A673 (cell line): ENCODE measurements around the gene TMEM109. TPM values are rescaled to one million over a fixed set of nuclear protein-coding genes. Genes with fewer than 3 reads are reported as not detected.

Source experiments
- BruUV-seq: library from RNA; stranded (reverse); fragments of 400-500 nt; replicated peaks from 2 replicates; lab custom pipeline; 2021; lab: Mats Ljungman, UMichigan
- CTCF ChIA-PET: fragments of 300-600 bp; sonication (Branson Sonifier 250); formaldehyde crosslinking; loops from one replicate; lab custom pipeline; 2022; ENCODE audit warnings: antibody characterized with exemption; lab: Charles Lee
- POLR2A ChIA-PET: fragments of 300-600 bp; sonication (Branson Sonifier 250); formaldehyde crosslinking; loops from one replicate; lab custom pipeline; 2022; ENCODE audit warnings: antibody characterized with exemption; ENCODE audit not compliant: low non-redundant PET; lab: Charles Lee
- DNase-seq: peaks from one replicate; pipeline ENCODE4 v3.0.0-alpha.2; 2015; ENCODE audit warnings: low spot score
- H3K27ac ChIP-seq: fragments of 200-600 bp; sonication (generic); 2 replicates; pipeline ENCODE4 v1.5.1; 2016; ENCODE audit warnings: mixed run types, low read depth, mild to moderate bottlenecking, mixed read lengths, antibody characterized with exemption, low read length; ENCODE audit not compliant: poor library complexity, severe bottlenecking
- H3K27me3 ChIP-seq: fragments of 200-600 bp; sonication (generic); replicated peaks from 2 replicates; pipeline ENCODE4 v1.6.1; 2017; ENCODE audit warnings: mixed run types, low read depth, mild to moderate bottlenecking, mixed read lengths, antibody characterized with exemption, low read length; ENCODE audit not compliant: insufficient read depth, poor library complexity
- H3K36me3 ChIP-seq: fragments of 200-600 bp; sonication (generic); 2 replicates; pipeline ENCODE4 v1.6.1; 2016; ENCODE audit warnings: mixed run types, mild to moderate bottlenecking, mixed read lengths, antibody characterized with exemption, low read length; ENCODE audit not compliant: insufficient read depth, poor library complexity, severe bottlenecking
- H3K4me1 ChIP-seq: fragments of 200-600 bp; sonication (generic); 2 replicates; pipeline ENCODE4 v1.6.1; 2017; ENCODE audit warnings: mixed run types, mild to moderate bottlenecking, mixed read lengths, antibody characterized with exemption, low read length; ENCODE audit not compliant: insufficient read depth, poor library complexity, severe bottlenecking
- H3K4me3 ChIP-seq: fragments of 200-600 bp; sonication (generic); 2 replicates; pipeline ENCODE4 v1.5.1; 2016; ENCODE audit warnings: low read depth, mixed run types, mild to moderate bottlenecking, mixed read lengths, low read length; ENCODE audit not compliant: poor library complexity, severe bottlenecking
- H3K9me3 ChIP-seq: fragments of 200-600 bp; sonication (generic); 2 replicates; pipeline ENCODE4 v1.6.1; 2016; ENCODE audit warnings: mixed run types, low read depth, mild to moderate bottlenecking, mixed read lengths, antibody characterized with exemption, low read length; ENCODE audit not compliant: poor library complexity, severe bottlenecking
- CTCF ChIP-seq: fragments of 300-800, 200-600 bp; sonication (generic); conservative IDR thresholded peaks from 2 replicates; pipeline ENCODE4 v1.5.1; 2017; ENCODE audit warnings: low read depth, mild to moderate bottlenecking, antibody characterized with exemption, low read length, moderate library complexity, mixed read lengths
- EZH2 ChIP-seq: fragments of 200-600 bp; sonication (generic); IDR thresholded peaks from 2 replicates; pipeline ENCODE4 v1.6.1; 2017; ENCODE audit warnings: borderline replicate concordance, low read depth, mild to moderate bottlenecking, mixed read lengths, antibody characterized with exemption, low read length; ENCODE audit not compliant: poor library complexity, severe bottlenecking
- intact Hi-C: fragments of 100-400 bp; cut with micrococcal nuclease; formaldehyde crosslinking; loops from one replicate; pipeline ENCODE4 v1.10.0; 2022; ENCODE audit not compliant: unreplicated experiment
- total RNA-seq: library from RNA; stranded (reverse); gene quantifications from 2 replicates; pipeline ENCODE4 v1.2.3, GENCODE V29; 2021

Gene TMEM109
- total RNA-seq, 1 experiment from 2014 or later: 169 TPM

DNA sequence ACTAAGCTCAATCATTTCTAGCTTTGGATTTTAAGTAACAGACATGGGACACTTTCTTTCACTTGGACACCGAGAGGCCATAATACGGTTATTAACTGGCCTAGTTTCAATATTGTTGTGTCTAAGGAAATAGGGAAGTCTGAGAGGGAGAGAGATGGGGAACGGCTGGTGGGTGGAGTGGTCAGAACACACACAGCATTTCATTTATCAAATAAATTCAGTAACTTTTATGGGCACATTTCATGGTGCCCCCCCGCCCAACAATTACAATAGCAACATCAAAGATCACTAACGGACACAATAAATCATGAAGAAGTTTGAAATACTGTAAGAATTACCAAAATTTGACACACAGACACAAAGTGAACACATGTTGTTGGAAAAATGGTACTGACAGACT, 18.3 kb upstream of the TMEM109 start:
- no peaks in the 10 kb centered on the region for H3K27me3 ChIP-seq
- H3K9me3 ChIP-seq: no peaks in the 10 kb centered on the region
- ChIA-PET POLR2A (no interaction called here), CTCF (interaction anchor here (1.3 kb wide), 1 partner anchor 64 kb away, joined by 4 read pairs; no protein-coding TSS in a partner anchor)
- BruUV-seq: no TSS peak
- no peak for TF ChIP-seq CTCF
- no peak for TF ChIP-seq EZH2
- no peak for DNase-seq
- H3K4me3 ChIP-seq: no peak overlapping the region
- peaks cover 91% of the 10 kb centered on the region for H3K36me3 ChIP-seq
- H3K4me1 ChIP-seq: no peaks in the 10 kb centered on the region
- no peak overlapping the region for H3K27ac ChIP-seq
- intact Hi-C loops: no loop called here

GRCh38 chr11:60897496-60897895, 16.5 kb upstream of the TMEM109 start:
- BruUV-seq: no TSS peak
- DNase-seq: no peak
- intact Hi-C loops: no loop called here
- no peaks in the 10 kb centered on the region for H3K9me3 ChIP-seq
- no peak overlapping the region for H3K27ac ChIP-seq
- CTCF ChIA-PET: no interaction called here
- TF ChIP-seq CTCF: no peak
- no peak for TF ChIP-seq EZH2
- H3K4me3 ChIP-seq: no peak overlapping the region
- no peaks in the 10 kb centered on the region for H3K27me3 ChIP-seq
- POLR2A ChIA-PET: no interaction called here
- H3K4me1 ChIP-seq: no peaks in the 10 kb centered on the region
- H3K36me3 ChIP-seq: peaks cover 99% of the 10 kb centered on the region

DNA sequence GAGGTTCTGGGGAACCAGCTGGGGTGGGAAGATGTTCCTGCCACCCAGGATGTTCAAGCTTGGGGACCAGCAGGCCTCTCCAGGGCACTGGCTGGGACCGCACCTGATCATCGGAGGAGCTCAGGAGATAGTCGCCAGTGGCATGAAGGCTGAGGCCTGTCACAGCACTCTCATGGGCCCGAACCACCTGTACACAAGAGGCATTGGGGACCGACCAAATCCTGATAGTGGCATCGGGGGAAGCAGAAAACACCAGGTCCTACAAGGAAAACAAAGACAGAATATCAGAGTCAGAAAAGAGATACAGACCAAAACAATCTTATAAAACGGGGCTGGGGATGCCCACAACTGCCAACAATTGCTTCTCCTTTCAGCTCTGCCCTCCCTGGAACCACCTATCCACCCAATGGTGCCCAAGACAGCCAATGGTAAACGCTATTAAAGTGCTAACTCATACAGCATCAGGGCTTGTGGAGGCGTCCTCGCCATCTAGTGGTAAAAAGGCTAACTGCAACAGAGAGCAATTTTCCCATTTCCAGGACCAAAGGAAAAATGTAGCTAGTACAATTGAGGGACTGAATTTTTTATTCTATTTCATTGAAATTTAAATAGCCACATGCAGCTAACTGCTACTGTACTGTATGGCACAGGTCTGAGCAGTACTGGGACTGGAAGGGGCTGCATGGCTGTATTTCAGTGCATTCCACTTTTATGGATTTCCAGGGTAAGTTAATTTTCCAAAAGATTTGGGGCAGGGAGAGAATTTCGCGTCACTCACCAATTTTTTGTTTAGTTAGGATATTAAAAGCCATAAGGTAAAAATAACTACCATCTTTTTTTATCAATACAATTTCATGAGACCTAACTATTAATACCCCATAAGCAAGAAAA, 14.7 kb upstream of the TMEM109 start:
- peak; percentile 87 for DNase-seq
- no peak for TF ChIP-seq EZH2
- TF ChIP-seq CTCF: peak; percentile 99
- Histone ChIP-seq H3K36me3 (peaks cover 93% of the 10 kb centered on the region), H3K27ac (peak overlapping the region; percentile 28), H3K4me3 (no peak overlapping the region), H3K9me3 (no peaks in the 10 kb centered on the region), H3K27me3 (no peaks in the 10 kb centered on the region), H3K4me1 (no peaks in the 10 kb centered on the region)
- CTCF ChIA-PET: interaction anchor here (0.6 to 1.4 kb wide), 7 partner anchors 9 to 126 kb away, joined by 3 to 9 read pairs (median 3); no protein-coding TSS in a partner anchor
- POLR2A ChIA-PET: no interaction called here
- intact Hi-C loops: no loop called here
- no TSS peak for BruUV-seq
